Adrenal gland (tissue), 5 donors: ENCODE results near the gene PCYT2.

ENCODE experiments used
- CTCF ChIP-seq, 6 experiments: fragments of 450-650 bp in 4 of 6; fragments of 200-600 bp in 2 of 6; sonication (generic) in 1 of 6; IDR thresholded peaks; 1 replicate in 5 of 6; 2 replicates in 1 of 6; pipeline versions ENCODE4 v1.5.1 to v1.8.0; 2016 to 2021; ENCODE audit warnings: antibody characterized with exemption in 6 of 6, mild to moderate bottlenecking in 2 of 6, moderate library complexity in 1 of 6
- POLR2A ChIP-seq, 2 donors: fragments of 450-650 bp; IDR thresholded peaks; one replicate each; pipeline ENCODE4 v1.6.1; 2017; ENCODE audit warnings: antibody characterized with exemption in 2 of 2, mild to moderate bottlenecking in 2 of 2, moderate library complexity in 1 of 2
- donor health status: DM: no; HTN: no; CAD: no.

GRCh38 chr17:81909966-81910839, 996 bp downstream of the PCYT2 start:
- TF ChIP-seq CTCF (IDR thresholded peaks at IDR 0.05) (no peak), POLR2A (IDR thresholded peaks at IDR 0.05) (no peak)
